Parathyroid adenoma (tissue), 2 donors: ENCODE measurements around the gene EHBP1L1.

ENCODE experiments used
- H2AFZ ChIP-seq: fragments of 300-600 bp; sonication (generic); one replicate; pipeline ENCODE4 v1.7.0; 2017; ENCODE audit warnings: antibody characterized with exemption, mild to moderate bottlenecking
- H3K27ac ChIP-seq: fragments of 300-600 bp; sonication (generic); one replicate; pipeline ENCODE4 v1.7.0; 2017
- H3K27me3 ChIP-seq: fragments of 300-600 bp; sonication (generic); one replicate; pipeline ENCODE4 v1.7.0; 2017; ENCODE audit warnings: low read length; ENCODE audit not compliant: control insufficient read depth, insufficient read depth
- H3K36me3 ChIP-seq: fragments of 300-600 bp; sonication (generic); one replicate; pipeline ENCODE4 v1.7.0; 2017; ENCODE audit warnings: low read length; ENCODE audit not compliant: control insufficient read depth, insufficient read depth
- H3K4me1 ChIP-seq: fragments of 300-600 bp; sonication (generic); one replicate; pipeline ENCODE4 v1.7.0; 2017; ENCODE audit warnings: control low read depth
- H3K4me2 ChIP-seq: fragments of 300-600 bp; sonication (generic); one replicate; pipeline ENCODE4 v1.7.0; 2017; ENCODE audit warnings: low read length
- H3K4me3 ChIP-seq: fragments of 300-600 bp; sonication (generic); one replicate; pipeline ENCODE4 v1.7.0; 2017; ENCODE audit warnings: low read depth, low read length
- H3K79me2 ChIP-seq: fragments of 300-600 bp; sonication (generic); one replicate; pipeline ENCODE4 v1.7.0; 2017; ENCODE audit warnings: control low read depth
- H3K9ac ChIP-seq: fragments of 300-600 bp; sonication (generic); one replicate; pipeline ENCODE4 v1.7.0; 2017; ENCODE audit warnings: mild to moderate bottlenecking
- H3K9me3 ChIP-seq: fragments of 300-600 bp; sonication (generic); one replicate; pipeline ENCODE4 v1.7.0; 2017; ENCODE audit warnings: low read length; ENCODE audit not compliant: control insufficient read depth
- TF ChIP-seq, protein P1 (sequence below): fragments of 300-600 bp; sonication (generic); IDR thresholded peaks from one replicate; pipeline ENCODE4 v1.7.0; 2017; ENCODE audit warnings: antibody characterized with exemption, mild to moderate bottlenecking
- donor health status: primary hyperparathyroidism.

The EHBP1L1 gene

DNA sequence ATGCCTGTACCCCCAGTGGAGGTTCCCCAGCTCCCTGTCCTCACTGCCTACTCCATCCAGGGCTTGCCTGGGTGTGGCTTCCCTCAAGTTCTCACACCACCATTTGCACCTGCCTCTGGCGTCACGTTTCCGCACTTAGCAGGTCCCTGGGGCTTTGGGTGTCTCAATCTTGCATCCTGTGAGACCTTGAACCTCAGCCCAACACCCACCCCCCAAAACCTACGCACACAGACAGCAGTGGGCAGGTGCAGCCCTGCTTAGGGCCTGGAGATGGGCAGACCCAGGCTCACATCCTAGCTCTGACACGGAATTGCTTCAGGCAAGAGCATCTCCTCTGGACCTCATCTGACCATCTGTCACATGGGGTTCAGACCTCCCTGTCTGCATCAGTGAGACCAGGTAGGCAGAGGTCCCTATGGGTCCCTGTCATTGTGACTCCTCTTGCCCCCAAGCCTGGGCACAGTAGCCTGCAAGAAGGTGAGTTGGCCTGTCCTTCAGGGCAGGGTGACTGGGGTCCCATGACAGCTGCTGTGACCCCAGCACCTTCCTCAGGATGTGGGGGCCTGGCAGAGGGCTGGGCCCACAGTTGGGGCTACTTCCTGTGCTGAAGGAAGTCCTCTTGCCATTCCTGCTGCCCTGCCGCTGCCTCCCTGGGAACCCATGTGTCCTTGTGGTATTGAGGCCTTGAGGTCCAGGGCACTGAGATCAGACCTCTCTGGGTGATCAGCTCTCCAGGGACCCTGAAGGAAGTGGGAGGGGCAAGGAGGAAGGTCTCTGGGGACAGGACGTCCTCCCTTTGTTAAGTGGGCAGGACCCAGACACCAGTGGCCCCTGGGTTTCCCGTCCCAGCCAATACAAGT lies 64.0 kb downstream of the EHBP1L1 start:
- Histone ChIP-seq H3K4me3 (no peak overlapping the region), H3K36me3 (no peaks in the 10 kb centered on the region), H3K27ac (peak overlapping the region; percentile 60), H3K9ac (no peak overlapping the region), H3K27me3 (no peaks in the 10 kb centered on the region), H3K79me2 (no peaks in the 10 kb centered on the region), H3K4me1 (no peaks in the 10 kb centered on the region), H2AFZ (no peak overlapping the region), H3K4me2 (no peak overlapping the region), H3K9me3 (no peaks in the 10 kb centered on the region)
- TF ChIP-seq, protein P1, sequence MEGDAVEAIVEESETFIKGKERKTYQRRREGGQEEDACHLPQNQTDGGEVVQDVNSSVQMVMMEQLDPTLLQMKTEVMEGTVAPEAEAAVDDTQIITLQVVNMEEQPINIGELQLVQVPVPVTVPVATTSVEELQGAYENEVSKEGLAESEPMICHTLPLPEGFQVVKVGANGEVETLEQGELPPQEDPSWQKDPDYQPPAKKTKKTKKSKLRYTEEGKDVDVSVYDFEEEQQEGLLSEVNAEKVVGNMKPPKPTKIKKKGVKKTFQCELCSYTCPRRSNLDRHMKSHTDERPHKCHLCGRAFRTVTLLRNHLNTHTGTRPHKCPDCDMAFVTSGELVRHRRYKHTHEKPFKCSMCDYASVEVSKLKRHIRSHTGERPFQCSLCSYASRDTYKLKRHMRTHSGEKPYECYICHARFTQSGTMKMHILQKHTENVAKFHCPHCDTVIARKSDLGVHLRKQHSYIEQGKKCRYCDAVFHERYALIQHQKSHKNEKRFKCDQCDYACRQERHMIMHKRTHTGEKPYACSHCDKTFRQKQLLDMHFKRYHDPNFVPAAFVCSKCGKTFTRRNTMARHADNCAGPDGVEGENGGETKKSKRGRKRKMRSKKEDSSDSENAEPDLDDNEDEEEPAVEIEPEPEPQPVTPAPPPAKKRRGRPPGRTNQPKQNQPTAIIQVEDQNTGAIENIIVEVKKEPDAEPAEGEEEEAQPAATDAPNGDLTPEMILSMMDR, result no peak

DNA sequence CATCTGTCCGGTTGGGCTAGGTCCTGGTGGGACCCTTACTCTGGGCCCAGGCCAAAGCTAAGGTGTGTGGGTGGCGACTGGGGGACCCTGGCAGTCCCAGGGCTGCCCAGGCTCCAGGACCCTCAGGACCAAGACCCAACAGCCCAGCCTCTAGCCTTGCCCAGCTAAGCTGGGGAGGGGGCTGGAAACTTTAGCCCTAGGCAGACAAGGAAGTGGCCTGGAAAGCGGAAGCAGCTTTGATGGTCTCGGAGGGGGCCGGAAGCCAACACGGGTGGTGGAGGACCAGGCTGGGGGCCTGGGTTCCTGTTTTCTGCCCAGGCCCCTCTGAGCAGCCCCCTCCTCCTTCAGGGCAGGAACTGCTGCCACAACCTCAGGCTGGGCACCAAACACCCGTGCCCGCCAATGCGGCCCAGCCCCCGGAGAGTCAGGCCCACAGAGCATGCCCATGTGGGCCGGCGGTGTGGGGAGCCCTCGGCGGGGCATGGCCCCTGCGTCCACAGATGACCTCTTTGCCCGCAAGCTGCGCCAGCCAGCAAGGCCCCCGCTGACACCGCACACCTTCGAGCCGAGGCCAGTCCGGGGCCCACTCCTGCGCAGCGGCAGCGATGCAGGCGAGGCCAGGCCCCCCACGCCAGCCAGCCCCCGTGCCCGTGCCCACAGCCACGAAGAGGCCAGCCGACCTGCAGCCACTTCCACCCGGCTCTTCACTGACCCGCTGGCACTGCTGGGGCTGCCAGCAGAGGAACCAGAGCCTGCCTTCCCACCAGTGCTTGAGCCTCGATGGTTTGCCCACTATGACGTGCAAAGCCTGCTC lies 64.8 kb downstream of the EHBP1L1 start:
- Histone ChIP-seq H3K4me2 (no peak overlapping the region), H3K36me3 (no peaks in the 10 kb centered on the region), H3K9ac (no peak overlapping the region), H3K27ac (peak overlapping the region; percentile 60), H3K79me2 (no peaks in the 10 kb centered on the region), H3K4me3 (no peak overlapping the region), H3K27me3 (no peaks in the 10 kb centered on the region), H2AFZ (no peak overlapping the region), H3K9me3 (no peaks in the 10 kb centered on the region), H3K4me1 (no peaks in the 10 kb centered on the region)
- TF ChIP-seq, protein P1, result no peak

DNA sequence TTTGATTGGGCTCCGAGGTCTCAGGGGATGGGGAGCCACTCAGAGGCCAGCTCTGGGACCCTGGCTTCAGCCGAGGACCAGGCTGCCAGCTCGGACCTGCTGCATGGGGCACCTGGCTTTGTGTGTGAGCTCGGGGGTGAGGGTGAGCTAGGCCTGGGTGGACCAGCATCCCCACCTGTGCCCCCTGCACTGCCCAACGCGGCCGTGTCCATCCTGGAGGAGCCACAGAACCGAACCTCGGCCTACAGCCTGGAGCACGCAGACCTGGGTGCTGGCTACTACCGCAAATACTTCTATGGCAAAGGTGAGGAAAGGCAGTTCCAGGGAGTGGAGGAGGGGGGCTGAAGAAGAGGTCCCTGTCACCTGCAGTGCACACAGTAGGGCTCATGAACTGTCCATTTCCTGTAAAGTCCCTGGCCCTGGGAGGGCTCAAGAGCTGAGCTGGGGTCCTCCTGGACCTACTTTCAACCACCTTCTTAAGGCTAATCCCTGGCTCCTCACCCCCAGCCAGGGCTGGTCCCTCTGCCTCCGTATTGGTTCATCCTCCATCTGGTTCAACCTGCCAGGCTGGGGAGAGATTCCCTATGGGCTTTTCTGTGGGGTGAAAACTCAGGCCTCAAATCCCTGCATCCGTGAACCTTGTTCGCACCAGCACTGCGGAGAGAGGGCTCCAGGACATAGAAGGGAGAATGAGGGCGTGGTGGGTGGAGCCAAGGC lies 65.6 kb downstream of the EHBP1L1 start:
- no peaks in the 10 kb centered on the region for H3K27me3 ChIP-seq
- TF ChIP-seq, protein P1, result no peak
- no peaks in the 10 kb centered on the region for H3K36me3 ChIP-seq
- H3K9ac ChIP-seq, result no peak overlapping the region
- H3K79me2 ChIP-seq, result no peaks in the 10 kb centered on the region
- H2AFZ ChIP-seq, result no peak overlapping the region
- H3K27ac ChIP-seq, result peak overlapping the region; percentile 60
- no peaks in the 10 kb centered on the region for H3K9me3 ChIP-seq
- no peak overlapping the region for H3K4me3 ChIP-seq
- no peaks in the 10 kb centered on the region for H3K4me1 ChIP-seq
- no peak overlapping the region for H3K4me2 ChIP-seq
